H1 (cell line): ENCODE data around the gene HPD. TPM values are rescaled to one million over a fixed set of nuclear protein-coding genes. Genes with fewer than 3 reads are reported as not detected.

Experiments used
- ASH2L ChIP-seq: fragments of 200-600, 300-600 bp; sonication (generic); IDR thresholded peaks from one replicate; pipeline ENCODE4 v1.7.1; 2017; ENCODE audit warnings: low read length
- E2F6 ChIP-seq: IDR thresholded peaks from 2 replicates; pipeline ENCODE4 v1.6.1; 2012; ENCODE audit warnings: inconsistent platforms
- EGR1 ChIP-seq: IDR thresholded peaks from 2 replicates; pipeline ENCODE4 v1.6.1; 2011; ENCODE audit warnings: low read depth, low read length, borderline replicate concordance
- KDM4A ChIP-seq: IDR thresholded peaks from one replicate; pipeline ENCODE4 v1.7.1; 2012; ENCODE audit warnings: low read depth, mild to moderate bottlenecking, moderate library complexity, low read length, inconsistent platforms; ENCODE audit not compliant: severe bottlenecking
- NRF1 ChIP-seq: IDR thresholded peaks from 2 replicates; pipeline ENCODE4 v1.6.1; 2011; ENCODE audit warnings: mild to moderate bottlenecking, low read depth, low read length, improper control_type of control experiment
- PHF8 ChIP-seq: fragments of 200-600 bp; sonication (generic); conservative IDR thresholded peaks from 2 replicates; pipeline ENCODE4 v1.7.1; 2012; ENCODE audit warnings: low read depth, mild to moderate bottlenecking, inconsistent platforms, low read length, moderate library complexity
- POLR2A ChIP-seq, 2 experiments: IDR thresholded peaks; 1 replicate in 1 of 2; 2 replicates in 1 of 2; pipeline ENCODE4 v1.6.1; 2011; ENCODE audit warnings: low read depth in 2 of 2, low read length in 2 of 2, mild to moderate bottlenecking in 2 of 2; ENCODE audit errors: control extremely low read depth in 1 of 2
- POLR2AphosphoS5 ChIP-seq: IDR thresholded peaks from 2 replicates; pipeline ENCODE4 v1.6.1; 2011; ENCODE audit warnings: low read depth, low read length
- RAD21 ChIP-seq, 2 experiments: IDR thresholded peaks in 1 of 2; conservative IDR thresholded peaks in 1 of 2; 2 replicates each; pipeline ENCODE4 v1.6.1; 2011; ENCODE audit warnings: low read depth in 2 of 2, low read length in 2 of 2, improper control_type of control experiment in 1 of 2, inconsistent platforms in 1 of 2, mild to moderate bottlenecking in 1 of 2, moderate library complexity in 1 of 2
- RBBP5 ChIP-seq: IDR thresholded peaks from 2 replicates; pipeline ENCODE4 v1.7.1; 2012; ENCODE audit warnings: low read depth, mild to moderate bottlenecking, inconsistent platforms, low read length, moderate library complexity, borderline replicate concordance
- SIN3A ChIP-seq, 2 experiments: IDR thresholded peaks in 1 of 2; conservative IDR thresholded peaks in 1 of 2; 2 replicates each; pipeline ENCODE4 v1.6.1; 2011 to 2012; ENCODE audit warnings: low read length in 2 of 2, improper control_type of control experiment in 1 of 2, low read depth in 1 of 2, mild to moderate bottlenecking in 1 of 2
- SP4 ChIP-seq: IDR thresholded peaks from 2 replicates; pipeline ENCODE4 v1.6.1; 2012; ENCODE audit warnings: low read length, inconsistent platforms
- SUZ12 ChIP-seq: fragments of 200-600 bp; sonication (generic); IDR thresholded peaks from 2 replicates; pipeline ENCODE4 v1.6.1; 2012; ENCODE audit warnings: mild to moderate bottlenecking, inconsistent platforms, low read length, moderate library complexity, mixed read lengths
- TAF1 ChIP-seq: IDR thresholded peaks from 2 replicates; pipeline ENCODE4 v1.6.1; 2011; ENCODE audit warnings: mild to moderate bottlenecking, low read depth, low read length
- TCF12 ChIP-seq: IDR thresholded peaks from 2 replicates; pipeline ENCODE4 v1.6.1; 2011; ENCODE audit warnings: low read depth, mild to moderate bottlenecking, low read length
- polyA plus RNA-seq, 7 experiments: library from polyadenylated mRNA; depleted of rRNA in 3 of 7; stranded (reverse) in 5 of 7; unstranded in 2 of 7; fragments of >200 nt in 5 of 7; fragments of 200-250 nt in 2 of 7; gene quantifications; 1 replicate in 5 of 7; 2 replicates in 1 of 7; 4 replicates in 1 of 7; pipeline versions ENCODE4 v1.2.1 to v1.2.3, GENCODE V29; 2011 to 2013; ENCODE audit warnings: missing spikeins in 2 of 7, mixed read lengths in 2 of 7
- total RNA-seq: library from RNA; stranded (reverse); fragmentation: NEBNext Ultra II Directional; extraction: Animal tissue kit (Norgen Biotek cat#: 25700); gene quantifications from 2 replicates; pipeline ENCODE4 v1.2.1, GENCODE V29; 2021
- TF ChIP-seq, protein P1 (sequence below): IDR thresholded peaks from 2 replicates; pipeline ENCODE4 v1.6.1; 2011; ENCODE audit warnings: low read depth, mild to moderate bottlenecking, low read length; ENCODE audit not compliant: insufficient read depth

Gene HPD
- total and polyA plus RNA-seq, 2 of the 8 experiments (the other 6 are each of a cell fraction or from before 2014, with no cell fraction given), result 0.48 to 0.56 TPM

DNA sequence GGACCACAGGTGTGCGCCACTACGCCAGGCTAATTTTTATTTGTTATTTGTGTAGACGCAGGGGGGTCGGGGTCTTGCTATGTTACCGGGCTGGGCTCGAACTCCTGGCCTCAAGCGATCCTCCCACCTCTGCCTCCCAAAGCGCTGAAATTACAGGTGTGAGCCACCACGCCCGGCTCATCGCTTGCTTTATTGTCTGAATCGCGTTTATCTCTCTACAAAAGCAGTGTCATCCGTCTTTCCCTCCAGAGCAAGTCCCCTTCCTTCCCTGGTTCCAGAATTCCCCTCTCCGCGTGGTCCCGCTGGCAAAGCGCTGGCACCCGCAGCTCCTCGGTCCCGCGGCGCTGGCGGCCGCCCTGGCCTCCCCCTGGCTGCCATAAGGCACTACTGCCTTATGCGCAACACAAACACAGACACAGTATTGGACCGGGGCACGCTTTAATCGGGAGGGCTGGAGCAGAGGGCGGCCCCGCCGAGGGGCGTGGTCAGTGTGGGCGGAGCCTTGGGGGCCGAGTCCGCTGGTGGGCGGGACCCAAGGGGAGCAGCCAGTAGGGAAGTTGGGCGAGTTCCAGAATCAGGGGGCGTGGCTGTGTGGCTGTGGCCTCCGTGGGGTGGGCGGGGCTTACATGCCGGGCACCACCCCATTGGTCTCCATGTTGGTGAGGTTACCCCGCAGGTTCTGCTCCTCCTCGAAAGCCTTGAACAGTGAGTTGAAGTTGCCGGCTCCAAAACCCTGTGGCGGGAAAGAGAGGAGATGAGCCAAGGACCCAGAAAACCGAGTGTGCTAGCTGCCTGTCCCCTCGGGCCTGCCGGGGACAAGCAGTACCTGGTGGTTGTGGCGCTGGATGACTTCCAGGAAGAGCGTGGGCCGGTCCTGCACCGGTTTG, 19.3 kb downstream of the HPD start (continued):
- TF ChIP-seq NRF1 (0 out of 2 replicates have a peak, but pooled peaks have one; percentile 6), POLR2A (IDR thresholded peaks at IDR 0.05; ENCODE audit: control extremely low read depth in 1 of 2, low read depth in 2 of 2, low read length in 2 of 2) (peak; percentile 59 to 75), SUZ12 (no peak), SIN3A (conservative IDR thresholded peaks at IDR 0.05 in 1 of 2, IDR thresholded peaks at IDR 0.05 in 1 of 2; ENCODE audit: low read depth in 1 of 2, low read length in 2 of 2) (peak; percentile 9 to 38; a peak in 2 of 4 replicates), TAF1 (peak; percentile 71), E2F6 (peak; percentile 11; the same call in 1 of the 2 replicates), PHF8 (peak; percentile 70; the same call in 1 of the 2 replicates), RAD21 (IDR thresholded peaks at IDR 0.05 in 1 of 2, conservative IDR thresholded peaks at IDR 0.05 in 1 of 2; ENCODE audit: low read depth in 2 of 2, low read length in 2 of 2) (peak in 1 of 2 experiments; percentile 24; a peak in 1 of 4 replicates), ASH2L (no peak), TCF12 (no peak), KDM4A (peak; percentile 87), RBBP5 (no peak), EGR1 (peak; percentile 32; the same call in 1 of the 2 replicates), SP4 (peak; percentile 79; the same call in 1 of the 2 replicates), POLR2AphosphoS5 (peak; percentile 69; the same call in 1 of the 2 replicates)
- TF ChIP-seq, protein P1, sequence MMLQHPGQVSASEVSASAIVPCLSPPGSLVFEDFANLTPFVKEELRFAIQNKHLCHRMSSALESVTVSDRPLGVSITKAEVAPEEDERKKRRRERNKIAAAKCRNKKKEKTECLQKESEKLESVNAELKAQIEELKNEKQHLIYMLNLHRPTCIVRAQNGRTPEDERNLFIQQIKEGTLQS, result no peak
